GM20000 (cell line): Measurements from ENCODE around the gene PSMC3.

ENCODE experiments used
- DNase-seq: peaks from one replicate; pipeline ENCODE4 v3.0.0; 2012; ENCODE audit warnings: low spot score
- CTCF ChIP-seq: IDR thresholded peaks from 2 replicates; pipeline ENCODE4 v1.5.1; 2012; ENCODE audit warnings: mild to moderate bottlenecking, control low read depth; ENCODE audit errors: extremely low read depth, missing control alignments

The PSMC3 gene

DNA sequence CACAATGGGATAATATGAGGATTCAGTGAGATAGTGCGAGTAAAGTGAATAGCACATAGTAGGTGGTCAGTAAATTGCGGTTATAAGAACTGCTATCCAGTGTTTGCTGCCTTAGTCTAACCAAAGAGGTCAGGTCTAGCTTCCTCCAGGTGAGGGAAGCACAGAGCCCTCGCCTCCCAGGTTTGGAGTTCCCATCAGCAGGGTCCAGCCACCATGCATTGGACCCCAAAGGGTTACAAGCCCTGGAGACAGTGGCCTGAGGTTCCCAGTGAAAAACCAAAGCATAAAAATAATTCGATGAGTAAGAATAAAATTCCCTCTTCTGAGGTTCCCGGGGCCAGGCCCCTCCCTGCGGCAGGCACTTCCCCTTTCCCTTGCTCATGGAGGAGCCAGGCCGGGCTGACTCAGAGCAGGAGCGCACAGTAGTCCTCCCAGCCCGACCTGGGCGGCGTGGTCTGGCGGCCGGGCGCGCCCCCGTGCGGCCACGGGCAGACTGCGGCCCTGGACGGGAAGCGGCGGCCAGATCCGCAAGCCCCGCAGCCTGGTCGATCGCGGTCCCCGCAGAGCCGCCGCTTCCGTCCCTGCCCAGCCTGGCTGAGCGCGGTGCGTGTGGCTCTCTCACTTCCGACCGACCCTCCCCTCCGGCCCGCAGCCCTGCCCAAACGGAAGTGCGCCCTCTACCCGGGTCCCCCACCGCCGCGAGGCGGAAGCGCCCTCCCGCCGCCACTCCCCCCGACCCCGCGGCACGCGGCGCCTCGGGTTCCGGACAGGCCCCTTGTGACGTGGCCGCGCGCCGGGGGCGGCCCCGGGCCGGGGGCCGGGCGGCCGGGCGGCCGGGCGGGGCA, 18.3 kb downstream of the PSMC3 start, which contains the start of gene SLC39A13:
SLC39A13 (plus strand) TSS at position 845 of the 845 bp plus-strand sequence. CDS start 1,505 bp downstream, outside the sequence.
- TF ChIP-seq CTCF: peak; percentile 100
- DNase-seq: peak; percentile 99

GRCh38 chr11:47406896-47407745, 19.1 kb downstream of the PSMC3 start:
- DNase-seq: no peak
- no peak for TF ChIP-seq CTCF

- no peak for DNase-seq
Measured at GRCh38 chr11:47403571-47403970, 22.7 kb downstream of the PSMC3 start.

DNA sequence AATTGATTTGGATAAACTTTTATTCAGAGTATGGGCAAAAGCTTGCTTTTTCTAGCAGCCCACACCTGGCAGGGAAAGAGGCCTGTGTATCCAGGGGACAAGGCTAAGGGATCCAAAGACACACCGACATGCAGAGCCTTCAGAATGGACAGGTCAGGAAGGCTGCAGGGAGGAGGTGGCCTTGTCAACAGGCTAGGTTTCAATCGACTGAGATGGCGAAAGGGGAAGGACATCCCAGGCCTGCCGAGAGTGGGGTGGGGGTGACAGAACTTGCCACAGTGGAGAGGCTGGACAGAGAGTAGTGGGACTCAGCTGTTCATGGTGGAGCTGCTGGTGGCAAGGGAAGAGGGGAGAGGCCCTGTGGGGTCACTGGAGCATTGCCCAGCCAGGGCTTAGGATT, 23.1 kb downstream of the PSMC3 start:
- TF ChIP-seq CTCF: no peak
- DNase-seq: no peak

More at GRCh38 chr11:47403571-47403970, 22.7 kb downstream of the PSMC3 start:
- no peak for TF ChIP-seq CTCF

DNA sequence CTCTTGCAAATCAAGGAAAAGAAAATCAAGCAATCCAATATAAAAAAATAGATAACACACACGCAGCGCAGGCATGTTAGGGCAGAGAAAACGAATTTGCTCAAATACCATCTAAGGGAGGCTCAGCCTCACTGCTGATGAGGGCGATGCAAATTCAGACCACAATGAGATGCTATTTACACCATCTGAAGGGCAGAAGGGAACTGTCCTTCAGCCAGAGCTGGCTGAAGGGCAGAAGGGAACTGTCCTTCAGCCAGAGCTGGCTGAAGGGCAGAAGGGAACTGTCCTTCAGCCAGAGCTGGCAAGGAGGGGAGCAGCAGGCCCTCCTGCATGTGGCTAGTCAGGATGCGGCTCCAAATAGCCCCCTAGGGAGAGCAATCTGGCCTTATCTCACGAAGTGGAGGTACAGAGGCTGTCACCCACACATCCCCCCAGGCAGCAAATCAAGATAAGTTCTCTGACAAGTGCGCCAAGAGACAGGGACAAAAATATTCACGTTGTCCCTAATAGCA, 25.4 kb downstream of the PSMC3 start:
- DNase-seq: peak; percentile 68

DNA sequence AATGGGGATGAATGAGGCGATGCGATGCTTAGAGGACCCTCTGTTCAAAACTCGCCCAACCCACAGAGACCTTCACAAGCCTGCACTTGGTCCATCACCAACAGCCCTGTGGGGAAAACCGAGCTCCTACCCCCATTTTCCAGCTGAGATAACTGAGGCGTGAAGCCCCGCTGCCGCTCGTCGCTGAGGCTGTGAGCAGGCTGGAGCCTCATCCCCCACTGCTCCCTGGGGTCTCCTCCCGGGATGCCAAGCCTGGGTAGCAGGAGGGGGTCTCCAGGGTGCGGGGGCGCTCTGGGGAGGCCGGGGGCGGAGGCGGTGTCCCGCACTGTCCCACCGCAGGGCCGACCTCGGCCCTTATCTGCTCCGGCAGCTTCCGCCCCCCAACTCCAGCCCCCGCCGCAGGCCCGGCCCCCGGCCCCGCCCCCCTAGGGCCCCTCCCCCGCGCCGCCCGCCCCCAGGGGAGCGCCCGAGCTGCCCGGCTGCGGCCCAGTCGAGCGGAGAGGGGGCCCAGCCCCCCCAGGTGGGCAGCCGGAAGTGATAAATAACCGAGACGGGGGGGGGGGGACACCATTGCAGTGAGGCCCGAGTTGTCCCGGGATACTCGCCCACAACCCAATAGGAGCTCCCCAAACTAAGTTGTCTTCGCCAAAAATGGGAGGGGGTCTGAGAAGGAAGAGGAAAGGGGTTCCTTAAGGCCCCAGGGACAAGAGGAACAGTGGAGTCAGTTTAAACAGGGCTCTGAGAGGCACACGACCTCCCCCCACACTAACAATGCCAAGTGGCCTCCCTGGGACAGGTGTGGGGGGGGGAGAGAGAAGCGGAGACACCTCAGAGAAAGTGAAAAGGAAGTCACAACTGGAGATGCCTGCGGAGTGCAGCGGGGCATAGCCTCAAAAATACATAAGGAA, 26.1 kb downstream of the PSMC3 start:
- peak; percentile 85 for DNase-seq
- TF ChIP-seq CTCF: no peak

More for the DNA sequence above, 25.4 kb downstream of the PSMC3 start:
- no peak for TF ChIP-seq CTCF
